NCI-H2107 treated with DMSO at 0.1 percent for 48 hours (cell line): ENCODE data around the gene SLC38A11.
A peak's percentile ranks its signal among the peaks of the same experiment; 100 is the strongest.

Experiments used
- DNase-seq: peaks from one replicate; lab custom pipeline; 2025; ENCODE audit not compliant: unreplicated experiment; lab: John Stamatoyannopoulos, UW

The SLC38A11 gene

GRCh38 chr2:164917296-164917903, 37.9 kb downstream of the SLC38A11 start:
- DNase-seq = peak; percentile 47

- no peak for DNase-seq
These were observed 39.8 kb downstream of the SLC38A11 start for GRCh38 chr2:164915566-164915965.

GRCh38 chr2:164913640-164914350, 41.5 kb downstream of the SLC38A11 start:
- DNase-seq = no peak

- DNase-seq = no peak
These were observed 42.3 kb downstream of the SLC38A11 start for GRCh38 chr2:164913011-164913410.

GRCh38 chr2:164911832-164912231, 43.5 kb downstream of the SLC38A11 start:
- DNase-seq = no peak

- DNase-seq = peak; percentile 54
These were observed 45.0 kb downstream of the SLC38A11 start for GRCh38 chr2:164910101-164910899.

GRCh38 chr2:164906947-164907346, 48.4 kb downstream of the SLC38A11 start:
- no peak for DNase-seq

- no peak for DNase-seq
These were observed 50.0 kb downstream of the SLC38A11 start for GRCh38 chr2:164905307-164905706.

GRCh38 chr2:164903951-164904350, 51.4 kb downstream of the SLC38A11 start:
- DNase-seq = peak; percentile 59

GRCh38 chr2:164903204-164903603, 52.1 kb downstream of the SLC38A11 start:
- peak; percentile 27 for DNase-seq

- no peak for DNase-seq
These were observed 56.2 kb downstream of the SLC38A11 start for GRCh38 chr2:164899121-164899520.

- no peak for DNase-seq
These were observed 56.9 kb downstream of the SLC38A11 start for GRCh38 chr2:164898475-164898874.

GRCh38 chr2:164897469-164898260, 57.7 kb downstream of the SLC38A11 start:
- DNase-seq = no peak

- DNase-seq = no peak
These were observed 58.5 kb downstream of the SLC38A11 start for GRCh38 chr2:164896634-164897355.

GRCh38 chr2:164896226-164896625, 59.1 kb downstream of the SLC38A11 start:
- DNase-seq = no peak

GRCh38 chr2:164891460-164891859, 63.9 kb downstream of the SLC38A11 start:
- DNase-seq = no peak

GRCh38 chr2:164890544-164890943, 64.8 kb downstream of the SLC38A11 start:
- no peak for DNase-seq

GRCh38 chr2:164888592-164888991, 66.7 kb downstream of the SLC38A11 start:
- DNase-seq = no peak

GRCh38 chr2:164887434-164888144, 67.7 kb downstream of the SLC38A11 start:
- no peak for DNase-seq

- no peak for DNase-seq
These were observed 73.0 kb downstream of the SLC38A11 start for GRCh38 chr2:164882276-164882675.
